Measurements from ENCODE around the gene ITGAV. TPM values are rescaled to one million over a fixed set of nuclear protein-coding genes. Genes with fewer than 3 reads are reported as not detected.

The ITGAV gene
- total RNA-seq, 4 donors from 2014 or later, result 66.7 to 132 (median 87.2) TPM

DNA sequence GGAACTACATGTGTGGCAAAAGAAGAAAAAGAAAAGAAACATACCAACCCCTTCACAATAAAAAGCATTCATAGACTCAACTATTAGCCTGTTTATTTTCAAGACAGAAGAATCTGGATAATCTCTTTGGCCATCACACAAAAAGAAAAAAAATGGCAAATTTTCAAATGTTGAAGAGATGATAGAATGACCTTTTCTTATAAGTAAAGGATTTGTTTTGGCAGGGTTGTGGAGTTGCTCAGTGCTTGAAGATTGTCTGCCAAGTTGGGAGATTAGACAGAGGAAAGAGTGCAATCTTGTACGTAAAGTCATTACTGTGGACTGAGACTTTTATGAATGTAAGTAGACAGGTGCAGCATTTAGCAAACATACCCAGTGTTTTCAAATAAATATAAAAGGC lies 85.5 kb downstream of the ITGAV start:
- H3K27me3 ChIP-seq, result no peaks in the 10 kb centered on the region
- no peak overlapping the region for H3K27ac ChIP-seq
- no peak overlapping the region for H3K4me3 ChIP-seq
- peaks cover 75% of the 10 kb centered on the region for H3K36me3 ChIP-seq
- H3K9me3 ChIP-seq, result no peaks in the 10 kb centered on the region
- no peak for DNase-seq (ENCODE audit: low spot score in 2 of 2)
- no peaks in the 10 kb centered on the region for H3K4me1 ChIP-seq
- no peak for TF ChIP-seq EP300 (IDR thresholded peaks at IDR 0.05)
- no peak for TF ChIP-seq POLR2A (IDR thresholded peaks at IDR 0.05)
- TF ChIP-seq POLR2AphosphoS5 (IDR thresholded peaks at IDR 0.05), result no peak
- TF ChIP-seq, protein P1, sequence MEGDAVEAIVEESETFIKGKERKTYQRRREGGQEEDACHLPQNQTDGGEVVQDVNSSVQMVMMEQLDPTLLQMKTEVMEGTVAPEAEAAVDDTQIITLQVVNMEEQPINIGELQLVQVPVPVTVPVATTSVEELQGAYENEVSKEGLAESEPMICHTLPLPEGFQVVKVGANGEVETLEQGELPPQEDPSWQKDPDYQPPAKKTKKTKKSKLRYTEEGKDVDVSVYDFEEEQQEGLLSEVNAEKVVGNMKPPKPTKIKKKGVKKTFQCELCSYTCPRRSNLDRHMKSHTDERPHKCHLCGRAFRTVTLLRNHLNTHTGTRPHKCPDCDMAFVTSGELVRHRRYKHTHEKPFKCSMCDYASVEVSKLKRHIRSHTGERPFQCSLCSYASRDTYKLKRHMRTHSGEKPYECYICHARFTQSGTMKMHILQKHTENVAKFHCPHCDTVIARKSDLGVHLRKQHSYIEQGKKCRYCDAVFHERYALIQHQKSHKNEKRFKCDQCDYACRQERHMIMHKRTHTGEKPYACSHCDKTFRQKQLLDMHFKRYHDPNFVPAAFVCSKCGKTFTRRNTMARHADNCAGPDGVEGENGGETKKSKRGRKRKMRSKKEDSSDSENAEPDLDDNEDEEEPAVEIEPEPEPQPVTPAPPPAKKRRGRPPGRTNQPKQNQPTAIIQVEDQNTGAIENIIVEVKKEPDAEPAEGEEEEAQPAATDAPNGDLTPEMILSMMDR (IDR thresholded peaks at IDR 0.05), result no peak
- 75% methylated on average over 1 of the region's 1 CpG for WGBS

DNA sequence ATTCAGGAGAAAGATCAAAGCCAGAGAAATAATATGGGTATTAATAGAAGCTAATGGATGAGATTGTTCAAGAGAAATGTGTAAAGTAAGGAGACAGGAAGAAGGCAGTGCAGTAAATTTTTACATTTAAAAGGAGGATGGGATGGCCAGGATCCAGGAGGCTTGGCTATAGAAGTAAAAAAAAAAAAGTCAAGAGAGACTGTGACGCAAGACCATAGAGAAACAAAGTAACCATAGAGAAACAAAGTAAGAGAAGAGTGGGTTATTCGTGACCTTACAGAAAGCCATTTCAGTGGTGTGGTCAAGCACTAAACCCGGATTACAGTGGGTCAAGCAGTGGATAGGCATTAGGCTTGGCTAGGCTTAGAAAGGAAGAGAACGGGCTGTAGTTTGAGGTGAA lies 93.5 kb downstream of the ITGAV start:
- H3K27ac ChIP-seq, result no peak overlapping the region
- 74% methylated on average over 4 of the region's 4 CpGs for WGBS
- H3K27me3 ChIP-seq, result no peaks in the 10 kb centered on the region
- H3K36me3 ChIP-seq, result peaks cover 8% of the 10 kb centered on the region
- H3K4me1 ChIP-seq, result no peaks in the 10 kb centered on the region
- DNase-seq (ENCODE audit: low spot score in 2 of 2), result no peak
- no peak for TF ChIP-seq POLR2A (IDR thresholded peaks at IDR 0.05)
- TF ChIP-seq, protein P1 (IDR thresholded peaks at IDR 0.05), result no peak
- TF ChIP-seq EP300 (IDR thresholded peaks at IDR 0.05), result no peak
- no peak for TF ChIP-seq POLR2AphosphoS5 (IDR thresholded peaks at IDR 0.05)
- no peaks in the 10 kb centered on the region for H3K9me3 ChIP-seq
- no peak overlapping the region for H3K4me3 ChIP-seq

DNA sequence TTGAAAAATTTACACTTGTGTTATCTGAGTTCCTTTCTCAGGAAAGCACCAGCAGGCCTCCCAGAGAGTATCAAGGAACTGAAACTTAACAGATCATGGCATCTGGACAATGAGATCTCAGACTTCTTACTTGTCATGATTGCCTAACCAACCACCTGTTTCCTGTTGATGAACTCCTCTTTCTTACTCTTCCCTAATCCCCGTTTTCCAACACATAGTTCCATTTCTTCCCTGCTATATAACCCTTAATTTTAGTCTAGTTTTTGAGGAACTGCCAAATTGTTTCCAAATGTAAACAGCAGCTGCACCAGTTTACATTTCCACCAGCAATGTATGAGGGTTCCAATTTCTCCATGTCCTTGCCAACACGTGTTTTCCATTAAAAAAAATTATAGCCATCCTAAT lies 98.0 kb downstream of the ITGAV start:
- H3K36me3 ChIP-seq, result no peaks in the 10 kb centered on the region
- TF ChIP-seq, protein P1 (IDR thresholded peaks at IDR 0.05), result no peak
- TF ChIP-seq POLR2A (IDR thresholded peaks at IDR 0.05) (no peak), POLR2AphosphoS5 (IDR thresholded peaks at IDR 0.05) (no peak), EP300 (IDR thresholded peaks at IDR 0.05) (no peak)
- H3K9me3 ChIP-seq, result no peaks in the 10 kb centered on the region
- no peak overlapping the region for H3K27ac ChIP-seq
- no peak for DNase-seq (ENCODE audit: low spot score in 2 of 2)
- 74% methylated on average over 2 of the region's 2 CpGs for WGBS
- no peaks in the 10 kb centered on the region for H3K4me1 ChIP-seq
- H3K4me3 ChIP-seq, result no peak overlapping the region
- H3K27me3 ChIP-seq, result no peaks in the 10 kb centered on the region

DNA sequence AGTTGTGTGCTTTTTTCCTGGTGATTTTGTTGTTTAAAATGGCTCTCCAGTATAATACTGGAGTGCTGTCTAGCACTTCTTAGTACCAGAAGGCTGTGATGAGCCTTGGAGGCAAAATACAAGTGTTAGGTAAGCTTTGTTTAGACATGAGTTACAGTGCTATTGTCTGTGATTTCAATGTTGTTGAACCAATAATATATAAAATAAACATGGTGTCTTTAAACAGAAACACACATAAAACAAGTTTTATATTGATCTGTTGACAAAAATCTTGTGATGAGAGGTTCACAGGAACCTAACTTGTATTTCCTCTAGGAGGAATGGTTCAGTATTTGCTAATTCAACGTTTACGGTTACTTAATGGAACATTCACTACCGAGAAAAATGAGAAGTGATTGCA lies 99.0 kb downstream of the ITGAV start:
- no peak overlapping the region for H3K4me3 ChIP-seq
- no peak for DNase-seq (ENCODE audit: low spot score in 2 of 2)
- TF ChIP-seq, protein P1 (IDR thresholded peaks at IDR 0.05), result no peak
- H3K9me3 ChIP-seq, result no peaks in the 10 kb centered on the region
- H3K27me3 ChIP-seq, result no peaks in the 10 kb centered on the region
- H3K4me1 ChIP-seq, result peaks cover 6% of the 10 kb centered on the region
- WGBS, result 92% methylated on average over 3 of the region's 3 CpGs
- no peak overlapping the region for H3K27ac ChIP-seq
- no peaks in the 10 kb centered on the region for H3K36me3 ChIP-seq

DNA sequence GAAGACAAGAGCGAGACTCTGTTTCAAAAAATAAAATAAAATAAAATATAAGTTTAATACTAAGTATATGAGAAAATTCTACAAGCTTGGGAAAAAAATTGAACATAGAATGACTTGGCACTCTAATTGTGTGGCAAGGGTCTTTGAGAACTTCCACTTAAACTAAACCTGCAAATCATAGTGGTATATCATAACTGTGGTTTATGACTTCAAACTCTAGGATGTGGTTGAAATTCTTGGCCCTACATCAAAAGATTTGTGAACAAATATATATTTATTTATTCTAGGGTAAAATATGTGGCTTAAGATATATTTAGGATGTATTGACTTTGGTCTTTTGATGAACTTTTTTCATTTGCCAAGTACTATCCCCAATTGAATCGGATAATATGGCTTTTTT lies 100.9 kb downstream of the ITGAV start:
- TF ChIP-seq POLR2A (IDR thresholded peaks at IDR 0.05) (no peak), POLR2AphosphoS5 (IDR thresholded peaks at IDR 0.05) (no peak), EP300 (IDR thresholded peaks at IDR 0.05) (no peak)
- TF ChIP-seq, protein P1 (IDR thresholded peaks at IDR 0.05), result no peak
- 82% methylated on average over 2 of the region's 2 CpGs for WGBS
- no peak overlapping the region for H3K4me3 ChIP-seq

More for the DNA sequence above, 100.9 kb downstream of the ITGAV start:
- Histone ChIP-seq H3K36me3 (no peaks in the 10 kb centered on the region), H3K9me3 (no peaks in the 10 kb centered on the region), H3K27me3 (no peaks in the 10 kb centered on the region), H3K4me1 (peaks cover 22% of the 10 kb centered on the region), H3K27ac (no peak overlapping the region)
- no peak for DNase-seq (ENCODE audit: low spot score in 2 of 2)

Data from suprapubic skin (tissue), 4 donors.